HTR-8/SVneo (cell line): Measurements from ENCODE around the gene MEGF6.
A peak's percentile ranks its signal among the peaks of the same experiment; 100 is the strongest.
"Not testable (repeated sequence)": the region's sequence is repeated elsewhere in the genome, so short reads cannot be mapped to it uniquely, and the experiment has no call there.

Source experiments
- DNase-seq: peaks from one replicate; pipeline ENCODE4 v3.0.0; 2011; ENCODE audit warnings: low spot score, mixed read lengths; ENCODE audit not compliant: insufficient read length
- FAIRE-seq: peaks from 2 replicates; lab custom pipeline; 2011; peaks lifted over from hg19 to GRCh38; lab: Jason Lieb, UNC

MEGF6 gene

GRCh38 chr1:3629561-3630160 lies 18.4 kb upstream of the MEGF6 start:
- no peak for DNase-seq
- no peak for FAIRE-seq

GRCh38 chr1:3628445-3628844 lies 17.1 kb upstream of the MEGF6 start:
- no peak for FAIRE-seq
- no peak for DNase-seq

GRCh38 chr1:3627515-3628253 lies 16.4 kb upstream of the MEGF6 start:
- DNase-seq, result no peak
- no peak for FAIRE-seq

GRCh38 chr1:3626025-3626424 lies 14.7 kb upstream of the MEGF6 start:
- no peak for FAIRE-seq
- DNase-seq, result no peak

- DNase-seq, result peak; percentile 45
- FAIRE-seq, result peak; percentile 38
Observed at GRCh38 chr1:3625151-3625907, 14.0 kb upstream of the MEGF6 start.

- DNase-seq (peak; percentile 96), FAIRE-seq (peak; percentile 93)
Observed at GRCh38 chr1:3624200-3625136, 13.2 kb upstream of the MEGF6 start, which contains the start of gene TPRG1L. Gene TPRG1L, plus strand, starts transcription at chr1:3625015. Its CDS starts 58 bp downstream, at chr1:3625073.

- FAIRE-seq (no peak), DNase-seq (no peak)
Observed at GRCh38 chr1:3623441-3624199, 12.3 kb upstream of the MEGF6 start.

- DNase-seq, FAIRE-seq: not testable (repeated sequence)
Observed at GRCh38 chr1:3622102-3622501, 10.8 kb upstream of the MEGF6 start.

GRCh38 chr1:3621151-3621671 lies 9.9 kb upstream of the MEGF6 start:
- not testable (repeated sequence) for FAIRE-seq, DNase-seq

GRCh38 chr1:3620708-3621107 lies 9.4 kb upstream of the MEGF6 start:
- FAIRE-seq (no peak), DNase-seq (no peak)

GRCh38 chr1:3618881-3619671 lies 7.8 kb upstream of the MEGF6 start:
- peak; percentile 75 for DNase-seq
- FAIRE-seq, result peak; percentile 13

GRCh38 chr1:3618531-3618880 lies 7.2 kb upstream of the MEGF6 start:
- DNase-seq, result no peak
- no peak for FAIRE-seq

- DNase-seq (no peak), FAIRE-seq (no peak)
Observed at GRCh38 chr1:3617806-3618345, 6.6 kb upstream of the MEGF6 start.

GRCh38 chr1:3616861-3617260 lies 5.6 kb upstream of the MEGF6 start:
- no peak for FAIRE-seq

GRCh38 chr1:3614755-3615742 lies 3.7 kb upstream of the MEGF6 start:
- FAIRE-seq (no peak), DNase-seq (no peak)

More at GRCh38 chr1:3616861-3617260, 5.6 kb upstream of the MEGF6 start:
- no peak for DNase-seq

GRCh38 chr1:3612123-3612522 lies 815 bp upstream of the MEGF6 start:
- FAIRE-seq (no peak), DNase-seq (no peak)
